ENCODE measurements around the gene GIMD1.

GIMD1 gene

GRCh38 chr4:106312997-106313522 lies 55.5 kb downstream of the GIMD1 start:
- DNase-seq = no peak

DNA sequence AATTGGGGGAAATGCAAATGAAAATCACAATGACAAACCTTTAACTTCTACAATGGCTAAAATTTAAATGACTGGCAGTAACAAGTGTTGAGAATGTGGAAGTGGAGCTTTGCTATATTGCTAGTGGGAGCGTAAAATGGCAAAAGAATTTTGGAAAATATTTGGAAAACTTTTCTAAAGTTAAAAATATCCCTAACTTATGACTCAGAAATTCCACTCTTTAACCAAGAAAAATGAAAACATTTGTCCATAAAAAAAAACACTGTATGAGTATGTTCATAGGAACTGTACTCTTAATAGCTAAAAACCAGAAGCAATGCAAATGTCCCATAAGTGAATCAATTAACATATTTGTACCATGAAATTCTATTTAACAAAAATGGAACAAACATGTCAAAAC lies 56.2 kb downstream of the GIMD1 start:
- DNase-seq = peak; percentile 85
